Activated T-cell treated with anti-CD3 and anti-CD28 coated beads for 48 hours (primary cell): ENCODE measurements around the gene EMSY.
"Not testable (repeated sequence)": the region's sequence is repeated elsewhere in the genome, so short reads cannot be mapped to it uniquely, and the experiment has no call there.

Experiments used
- DNase-seq: peaks from one replicate; pipeline ENCODE4 v3.0.0-alpha.2; 2020; ENCODE audit warnings: low read depth

Gene EMSY

GRCh38 chr11:76444384-76445120 lies at the start of gene EMSY:
EMSY (plus strand) TSS chr11:76445018; CDS start chr11:76446939, 1,921 bp downstream.
- DNase-seq: peak; percentile 87

GRCh38 chr11:76395296-76395695 lies 49.5 kb upstream of the EMSY start:
- no peak for DNase-seq

GRCh38 chr11:76397383-76397782 lies 47.4 kb upstream of the EMSY start:
- DNase-seq: no peak

DNA sequence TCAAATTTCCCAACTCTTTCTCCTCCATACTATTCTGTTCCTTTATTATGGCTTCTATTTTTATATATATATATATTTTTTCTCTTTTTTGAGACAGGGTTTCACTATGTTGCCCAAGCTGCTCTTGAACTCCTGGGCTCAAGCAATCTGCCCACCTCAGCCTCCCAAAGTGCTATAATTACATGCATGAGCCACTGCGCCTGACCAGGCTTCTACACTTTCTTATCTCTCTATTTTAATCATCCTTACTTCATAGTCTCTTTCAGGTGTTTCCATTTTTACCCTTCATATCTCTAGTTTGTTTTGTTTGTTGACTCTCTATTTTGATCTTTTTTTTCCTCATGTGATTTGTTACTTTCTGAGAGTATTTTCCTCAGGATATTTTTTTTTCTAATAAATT lies 43.9 kb upstream of the EMSY start:
- no peak for DNase-seq

DNA sequence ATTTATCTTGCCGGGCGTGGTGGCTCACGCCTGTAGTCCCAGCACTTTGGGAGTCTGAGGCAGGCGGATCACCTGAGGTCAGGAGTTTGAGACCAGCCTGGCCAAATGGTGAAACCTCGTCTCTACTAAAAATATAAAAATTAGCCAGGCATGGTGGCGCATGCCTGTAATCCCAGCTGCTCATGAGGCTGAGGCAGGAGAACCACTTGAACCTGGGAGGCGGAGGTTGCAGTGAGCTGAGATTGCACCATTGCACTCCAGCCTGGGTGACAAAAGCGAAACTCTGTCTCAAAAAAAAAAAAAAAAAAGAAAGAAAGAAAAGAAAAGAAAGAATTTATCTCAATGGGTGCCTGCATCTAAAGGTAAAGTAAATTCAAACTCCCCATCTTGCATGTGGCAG lies 43.3 kb upstream of the EMSY start:
- DNase-seq: not testable (repeated sequence)

DNA sequence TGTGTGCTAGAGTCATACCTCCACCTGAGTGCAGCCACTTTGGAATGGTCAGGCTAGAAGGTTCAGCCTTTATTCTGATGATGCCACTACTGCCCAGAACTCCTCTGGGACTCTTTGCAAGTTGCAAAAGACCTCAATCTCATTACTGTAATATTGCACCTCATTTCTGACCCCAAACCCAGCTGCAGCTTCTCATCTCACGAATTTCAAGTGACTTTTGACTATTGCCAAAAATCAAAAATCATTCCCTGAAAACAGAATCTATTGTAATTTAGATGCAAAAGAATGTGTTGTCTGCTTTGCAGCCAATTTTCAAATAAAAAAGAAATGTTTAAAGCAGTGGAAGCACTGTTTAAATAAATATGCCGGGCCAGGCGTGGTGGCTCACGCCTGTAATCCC lies 38.5 kb upstream of the EMSY start:
- no peak for DNase-seq

- no peak for DNase-seq
These were observed 36.5 kb upstream of the EMSY start for GRCh38 chr11:76408171-76408965.

GRCh38 chr11:76410851-76411357 lies 33.9 kb upstream of the EMSY start:
- DNase-seq: no peak

DNA sequence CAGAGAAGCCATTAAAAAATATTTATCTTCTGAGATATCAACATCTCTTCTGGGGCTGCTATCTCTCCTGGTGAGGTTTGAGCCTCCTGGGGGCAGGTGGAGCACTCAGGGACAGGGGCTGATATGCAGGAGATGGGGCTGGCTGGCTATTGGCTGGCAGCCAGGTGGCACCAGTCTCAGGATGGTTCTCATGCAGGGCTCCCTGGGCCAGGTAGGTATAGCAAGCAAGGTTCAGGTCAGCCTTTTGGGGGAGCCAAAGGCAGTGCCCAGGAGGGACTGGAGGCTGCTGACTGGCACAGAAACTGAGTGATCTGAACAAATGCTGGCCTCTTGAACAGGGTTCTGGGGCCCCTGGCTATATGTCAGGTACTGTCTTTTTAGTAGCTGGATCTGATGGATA lies 29.7 kb upstream of the EMSY start:
- no peak for DNase-seq

- no peak for DNase-seq
These were observed 24.9 kb upstream of the EMSY start for GRCh38 chr11:76419896-76420295.

DNA sequence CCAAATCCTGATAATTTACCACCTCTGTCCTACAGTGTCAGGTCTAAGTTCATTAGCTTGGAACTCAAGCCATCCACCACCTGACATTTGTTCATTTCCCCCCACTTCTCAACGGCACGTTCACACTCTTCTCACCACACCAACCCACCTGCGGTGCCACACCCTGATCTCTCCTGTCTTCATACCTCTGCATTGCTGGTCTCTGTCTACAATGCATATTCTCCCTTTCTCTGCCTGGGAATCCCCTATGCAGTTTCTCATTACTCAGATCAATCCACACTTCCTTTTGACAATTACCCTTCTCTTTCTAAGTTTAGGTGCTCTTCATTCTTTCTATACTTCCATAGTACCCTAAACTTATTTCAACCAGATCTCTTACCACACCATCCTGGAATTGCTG lies 20.4 kb upstream of the EMSY start:
- no peak for DNase-seq

DNA sequence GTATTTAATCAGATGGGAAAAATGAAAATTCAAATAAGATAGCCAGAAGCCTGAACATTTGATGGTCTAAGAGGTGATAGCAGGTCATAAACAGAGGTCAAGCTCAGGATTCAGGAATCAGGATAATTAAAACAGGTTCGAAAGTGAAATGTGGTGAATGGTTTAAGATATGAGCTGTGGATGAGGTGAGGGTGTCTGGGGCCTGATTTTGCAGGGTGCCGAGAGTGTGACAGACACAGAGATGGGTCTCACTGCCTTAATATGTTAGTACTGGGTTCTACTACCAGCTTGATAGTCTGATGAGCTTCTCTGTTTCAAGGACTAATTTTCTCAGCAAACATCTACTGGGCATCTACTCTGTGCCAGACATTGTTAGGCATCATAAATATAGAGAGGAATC lies 19.9 kb upstream of the EMSY start:
- no peak for DNase-seq

GRCh38 chr11:76426660-76427059 lies 18.2 kb upstream of the EMSY start:
- DNase-seq: no peak

GRCh38 chr11:76436020-76436419 lies 8.8 kb upstream of the EMSY start:
- DNase-seq: no peak

DNA sequence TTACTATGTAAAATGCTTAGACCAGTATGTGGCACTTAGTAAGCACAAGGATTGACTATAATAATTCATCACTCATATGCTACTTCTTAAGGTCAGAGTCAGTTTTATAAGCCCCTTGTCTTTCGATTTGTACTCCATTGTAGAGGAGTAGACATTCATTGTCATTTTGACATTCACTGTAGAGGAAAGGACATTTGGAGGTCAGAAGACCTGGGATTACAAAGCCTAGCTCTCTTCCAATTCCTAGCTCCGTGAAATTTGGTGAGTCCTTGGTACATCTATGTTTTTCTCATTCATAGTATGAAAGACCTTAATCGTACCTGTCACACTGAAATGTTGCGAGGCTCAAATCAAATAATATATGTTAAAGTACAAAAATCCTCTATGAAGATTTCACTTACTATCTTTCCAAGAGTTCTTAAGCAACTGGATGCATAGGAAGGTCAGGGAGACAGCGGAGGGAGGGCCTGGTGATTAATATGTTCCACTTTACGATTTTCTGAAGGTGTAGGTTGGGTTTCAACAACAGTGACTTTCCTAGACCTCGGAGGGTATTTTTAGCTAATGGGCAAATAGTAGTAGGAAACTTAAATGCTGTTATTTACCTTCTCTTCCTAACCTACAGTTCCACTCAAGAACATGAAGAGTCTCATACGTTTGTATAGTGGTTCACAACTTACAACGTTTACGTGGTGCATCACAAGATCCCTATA lies 1.4 kb upstream of the EMSY start:
- no peak for DNase-seq

DNA sequence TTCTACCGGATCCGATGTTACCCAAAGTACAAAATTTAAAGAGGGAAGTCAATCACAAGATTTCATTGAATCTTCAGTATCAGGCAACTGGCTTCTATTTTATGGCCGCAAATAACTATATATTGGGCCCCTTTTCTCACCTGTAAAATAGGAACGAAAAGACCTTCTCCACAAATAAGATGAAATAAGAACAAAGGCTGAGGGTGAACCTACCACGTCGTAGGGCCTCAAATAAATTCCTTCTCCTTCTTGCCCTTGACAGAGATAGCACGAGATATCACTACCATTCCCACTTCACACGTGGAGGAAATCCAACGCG lies 794 bp upstream of the EMSY start:
- DNase-seq: no peak

DNA sequence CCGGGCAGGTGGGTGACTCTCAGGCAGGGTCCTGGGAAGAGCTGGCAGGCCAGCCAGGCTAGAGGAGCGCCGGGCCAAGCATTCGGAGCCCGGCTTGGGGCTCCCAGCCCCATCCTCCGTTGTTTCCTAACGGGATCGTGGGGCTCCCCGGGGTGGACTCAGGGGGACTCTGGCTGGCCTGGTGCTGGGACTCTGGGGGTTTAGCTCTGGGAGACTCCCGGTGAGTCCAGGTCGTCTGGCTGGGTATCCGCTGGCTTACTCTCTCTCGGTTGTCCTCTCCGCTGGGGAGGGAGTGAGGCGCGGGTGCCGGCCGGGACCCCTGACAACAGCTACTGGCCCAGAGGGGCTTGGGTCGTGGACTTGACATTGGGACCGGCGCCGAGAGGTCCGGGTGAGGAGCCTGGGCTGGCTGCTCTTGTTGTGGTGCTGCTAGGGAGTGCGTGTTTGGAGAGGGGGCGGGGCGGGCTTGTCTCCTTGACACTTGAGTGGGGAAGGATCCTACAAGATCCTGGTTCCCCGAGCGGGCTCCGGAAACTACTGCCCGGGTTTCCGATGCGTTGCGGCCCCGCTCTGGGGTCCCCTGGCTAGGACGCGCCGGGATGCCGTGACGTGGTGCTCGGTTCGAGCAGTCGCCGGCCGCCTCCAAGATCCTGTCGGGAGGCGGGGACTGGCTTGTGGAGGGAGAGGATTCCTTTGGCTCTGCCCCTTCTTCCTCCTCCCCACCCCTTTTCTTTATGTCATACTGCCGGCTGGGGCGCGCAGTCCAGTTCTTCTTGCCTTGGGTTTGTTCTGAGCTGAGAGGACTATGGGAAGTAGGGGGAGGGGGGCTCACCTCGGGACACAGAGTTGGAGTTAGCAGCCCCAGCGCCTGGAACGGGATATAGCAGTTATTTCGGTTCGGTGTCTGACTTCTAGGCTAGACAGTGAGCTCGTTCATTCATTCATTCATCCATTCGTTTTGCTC lies 585 bp downstream of the EMSY start:
- peak; percentile 50 for DNase-seq

- no peak for DNase-seq
These were observed 3.7 kb downstream of the EMSY start for GRCh38 chr11:76448506-76448905.

DNA sequence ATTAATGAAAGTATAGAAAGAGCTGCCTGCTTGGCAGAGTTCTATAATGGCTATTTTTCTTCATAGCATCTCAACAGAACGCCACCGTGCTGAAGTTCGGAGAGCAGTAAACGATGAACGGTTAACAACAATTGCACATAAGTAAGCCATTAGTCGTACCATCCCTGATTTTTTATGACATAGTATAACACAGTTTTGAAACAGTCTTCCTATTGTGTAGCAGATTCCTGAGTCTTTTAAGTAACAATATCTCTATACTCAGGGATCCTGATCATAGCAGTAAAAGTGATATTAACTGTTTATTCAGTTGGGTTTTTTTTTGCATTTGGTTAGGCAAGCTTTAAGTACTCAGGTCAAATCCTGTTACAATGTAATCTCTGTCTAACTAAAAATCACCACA lies 8.4 kb downstream of the EMSY start:
- no peak for DNase-seq

- no peak for DNase-seq
These were observed 10.5 kb downstream of the EMSY start for GRCh38 chr11:76455331-76455730.

GRCh38 chr11:76455931-76456330 lies 11.1 kb downstream of the EMSY start:
- DNase-seq: no peak

GRCh38 chr11:76456571-76456970 lies 11.8 kb downstream of the EMSY start:
- DNase-seq: no peak
